ENCODE measurements around the gene BSCL2.
"Not testable (repeated sequence)": the region's sequence is repeated elsewhere in the genome, so short reads cannot be mapped to it uniquely, and the experiment has no call there.

The BSCL2 gene

DNA sequence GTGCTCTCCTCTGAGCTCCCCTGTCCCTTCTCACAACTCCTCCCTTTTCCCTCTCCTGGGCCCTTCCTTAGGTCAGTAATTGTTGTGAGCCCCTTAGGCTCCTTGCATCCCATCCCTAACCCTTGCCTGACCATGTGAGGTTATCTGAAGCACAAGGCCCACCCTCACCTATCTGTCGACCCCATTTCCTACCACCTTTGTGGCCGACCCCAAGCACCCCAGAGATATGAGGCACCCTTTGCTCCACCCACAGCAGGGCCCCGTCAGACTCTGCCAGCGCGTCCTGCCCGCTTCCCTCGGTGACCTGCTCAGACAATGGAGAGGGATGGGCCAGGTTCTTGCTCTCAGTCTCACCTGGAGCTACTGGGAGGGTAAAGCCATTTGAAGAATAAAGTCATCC, 1.6 kb upstream of the BSCL2 start:
- H3K9me3 ChIP-seq (ENCODE audit: control insufficient read depth in 2 of 2, low read length in 2 of 2) = no peaks in the 10 kb centered on the region
- H3K36me3 ChIP-seq (ENCODE audit: control insufficient read depth in 2 of 2, insufficient read depth in 2 of 2, low read length in 2 of 2) = peaks cover 19% of the 10 kb centered on the region in 2 donors
- H3K4me3 ChIP-seq (ENCODE audit: low read length in 2 of 2) = peak overlapping the region; percentile 82 to 92
- H3K27ac ChIP-seq (ENCODE audit: low read depth in 2 of 2, low read length in 2 of 2) = peak overlapping the region; percentile 93 to 95
- no peaks in the 10 kb centered on the region for H3K27me3 ChIP-seq (ENCODE audit: control insufficient read depth in 2 of 2, insufficient read depth in 2 of 2, low read length in 2 of 2)
- peak overlapping the region; percentile 86 to 93 for H3K9ac ChIP-seq (ENCODE audit: low read depth in 1 of 2, low read length in 2 of 2)
- peaks cover 40 to 48% of the 10 kb centered on the region in 2 donors for H3K4me1 ChIP-seq (ENCODE audit: control insufficient read depth in 2 of 2, insufficient read depth in 2 of 2, low read length in 2 of 2)

DNA sequence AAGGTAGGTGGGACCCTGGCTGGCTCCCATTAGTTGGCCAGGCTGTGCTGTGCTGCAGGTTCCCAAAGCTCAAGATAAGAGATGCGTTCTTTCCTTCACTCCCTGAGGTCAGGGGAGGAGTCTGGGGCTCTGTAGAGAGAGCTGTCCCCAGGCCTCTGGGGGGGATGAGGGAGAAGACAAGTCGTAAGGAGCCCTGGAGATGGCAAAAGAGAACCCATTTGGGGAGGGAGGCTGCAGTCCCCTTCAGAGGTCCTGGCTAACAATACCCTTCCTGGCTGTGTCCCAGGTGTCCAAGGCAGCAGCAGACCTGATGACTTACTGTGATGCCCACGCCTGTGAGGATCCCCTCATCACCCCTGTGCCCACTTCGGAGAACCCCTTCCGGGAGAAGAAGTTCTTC, 1.2 kb upstream of the BSCL2 start:
- Histone ChIP-seq H3K9ac (ENCODE audit: low read depth in 1 of 2, low read length in 2 of 2) (peak overlapping the region; percentile 86 to 93), H3K4me3 (ENCODE audit: low read length in 2 of 2) (peak overlapping the region; percentile 82 to 92), H3K27ac (ENCODE audit: low read depth in 2 of 2, low read length in 2 of 2) (peak overlapping the region; percentile 93 to 95), H3K27me3 (ENCODE audit: control insufficient read depth in 2 of 2, insufficient read depth in 2 of 2, low read length in 2 of 2) (no peaks in the 10 kb centered on the region), H3K9me3 (ENCODE audit: control insufficient read depth in 2 of 2, low read length in 2 of 2) (no peaks in the 10 kb centered on the region), H3K4me1 (ENCODE audit: control insufficient read depth in 2 of 2, insufficient read depth in 2 of 2, low read length in 2 of 2) (peaks cover 39 to 44% of the 10 kb centered on the region in 2 donors), H3K36me3 (ENCODE audit: control insufficient read depth in 2 of 2, insufficient read depth in 2 of 2, low read length in 2 of 2) (peaks cover 15 to 17% of the 10 kb centered on the region in 2 donors)

DNA sequence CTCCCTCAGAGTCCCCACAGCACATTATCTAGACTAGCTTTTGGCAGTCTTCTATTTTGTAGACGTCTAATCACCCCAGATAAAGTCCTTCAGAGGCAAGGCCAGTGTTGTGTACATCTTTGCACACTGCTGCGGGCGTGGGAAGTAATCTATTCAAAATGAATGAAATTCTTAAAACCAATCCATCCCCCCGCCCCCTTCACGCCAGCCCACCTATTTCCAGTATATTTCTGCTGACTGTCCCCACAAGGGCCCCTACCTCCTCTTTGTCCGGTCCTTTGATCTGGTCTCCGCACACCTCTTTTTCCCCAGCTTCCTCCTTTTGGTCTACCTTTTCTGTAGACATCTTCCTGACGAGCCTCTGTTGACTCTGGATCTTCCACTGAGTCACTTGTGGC, 375 bp downstream of the BSCL2 start:
- Histone ChIP-seq H3K4me3 (ENCODE audit: low read length in 2 of 2) (peak overlapping the region; percentile 78 to 80), H3K9ac (ENCODE audit: low read depth in 1 of 2, low read length in 2 of 2) (peak overlapping the region; percentile 68 to 72), H3K27me3 (ENCODE audit: control insufficient read depth in 2 of 2, insufficient read depth in 2 of 2, low read length in 2 of 2) (no peaks in the 10 kb centered on the region), H3K4me1 (ENCODE audit: control insufficient read depth in 2 of 2, insufficient read depth in 2 of 2, low read length in 2 of 2) (peaks cover 36 to 40% of the 10 kb centered on the region in 2 donors), H3K9me3 (ENCODE audit: control insufficient read depth in 2 of 2, low read length in 2 of 2) (no peaks in the 10 kb centered on the region), H3K36me3 (ENCODE audit: control insufficient read depth in 2 of 2, insufficient read depth in 2 of 2, low read length in 2 of 2) (peaks cover 8 to 9% of the 10 kb centered on the region in 2 donors), H3K27ac (ENCODE audit: low read depth in 2 of 2, low read length in 2 of 2) (peak overlapping the region; percentile 61 to 84)

DNA sequence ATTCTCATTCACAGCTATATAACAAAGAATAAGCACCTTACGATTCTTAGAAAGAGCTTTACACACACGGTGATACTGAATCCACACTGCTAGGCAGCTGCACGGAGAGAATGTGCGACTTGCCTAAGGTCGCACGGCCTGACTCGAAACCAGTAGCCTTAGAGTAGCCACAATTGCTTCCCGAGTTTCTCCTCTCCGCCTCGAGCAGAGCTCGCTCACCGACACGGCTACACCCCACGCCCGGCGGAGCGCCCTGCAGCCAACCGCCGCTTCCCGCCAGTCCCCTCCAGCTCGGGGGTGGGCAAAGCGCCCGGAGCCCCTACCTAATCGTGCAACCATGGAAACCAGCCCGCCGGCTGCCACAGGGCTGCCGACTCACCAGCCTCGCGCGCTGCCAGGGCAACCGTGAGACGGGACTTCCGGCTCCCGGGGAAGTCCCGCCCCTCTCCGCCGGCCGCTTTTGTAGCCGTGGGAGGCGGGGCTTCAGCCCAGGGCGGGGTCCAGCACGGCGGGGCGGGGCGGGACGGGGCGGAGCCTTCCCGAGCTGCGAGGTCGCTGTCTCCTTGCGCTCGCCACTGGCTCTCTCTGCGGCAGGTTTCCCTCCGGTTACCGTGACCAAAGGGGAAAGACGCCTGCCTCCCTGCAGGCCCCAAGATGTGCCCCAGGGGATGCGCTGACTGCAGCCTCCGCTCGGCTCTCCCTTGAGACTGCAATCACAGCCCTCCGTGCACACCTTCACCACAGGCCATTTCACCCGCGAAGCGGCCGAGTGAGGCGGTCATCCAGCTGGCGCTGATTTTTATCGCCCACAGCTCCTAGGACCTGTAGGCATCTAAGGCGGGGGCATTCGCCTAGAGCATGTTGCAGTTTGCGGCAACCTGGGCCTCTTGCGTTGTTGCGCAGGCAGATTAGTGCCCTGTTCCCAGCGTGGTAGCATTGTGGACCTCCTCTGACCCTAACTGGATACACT, 1.1 kb downstream of the BSCL2 start:
- Histone ChIP-seq H3K36me3 (ENCODE audit: control insufficient read depth in 2 of 2, insufficient read depth in 2 of 2, low read length in 2 of 2) (peaks cover 4 to 6% of the 10 kb centered on the region in 2 donors), H3K27me3 (ENCODE audit: control insufficient read depth in 2 of 2, insufficient read depth in 2 of 2, low read length in 2 of 2) (no peaks in the 10 kb centered on the region), H3K4me1 (ENCODE audit: control insufficient read depth in 2 of 2, insufficient read depth in 2 of 2, low read length in 2 of 2) (peaks cover 36 to 40% of the 10 kb centered on the region in 2 donors), H3K27ac (ENCODE audit: low read depth in 2 of 2, low read length in 2 of 2) (peak overlapping the region; percentile 75 to 84), H3K4me3 (ENCODE audit: low read length in 2 of 2) (peak overlapping the region; percentile 80), H3K9me3 (ENCODE audit: control insufficient read depth in 2 of 2, low read length in 2 of 2) (no peaks in the 10 kb centered on the region), H3K9ac (ENCODE audit: low read depth in 1 of 2, low read length in 2 of 2) (peak overlapping the region; percentile 72 to 73)

DNA sequence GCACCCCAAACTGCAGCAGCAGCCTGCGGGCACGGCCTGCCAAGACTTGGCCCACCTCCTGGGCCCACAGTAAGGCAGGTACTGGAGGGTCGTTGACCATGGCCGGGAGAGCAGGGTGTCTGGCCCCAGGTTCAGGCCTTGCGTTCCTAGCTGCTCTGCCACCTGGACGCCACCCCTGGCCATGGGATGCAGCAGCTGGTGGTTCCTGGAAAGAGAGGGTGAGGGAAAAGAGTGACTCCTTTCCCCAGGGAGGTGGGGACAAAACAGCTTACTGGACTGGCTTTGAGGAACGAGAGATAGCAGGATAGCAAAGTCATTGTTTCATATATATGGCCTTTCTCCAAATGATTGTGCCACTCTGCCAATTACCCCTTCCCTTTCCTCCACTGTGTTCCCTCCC, 1.8 kb downstream of the BSCL2 start:
- H3K9me3 ChIP-seq (ENCODE audit: control insufficient read depth in 2 of 2, low read length in 2 of 2) = no peaks in the 10 kb centered on the region
- peaks cover 0 to 4% of the 10 kb centered on the region in 2 donors for H3K36me3 ChIP-seq (ENCODE audit: control insufficient read depth in 2 of 2, insufficient read depth in 2 of 2, low read length in 2 of 2)
- H3K27me3 ChIP-seq (ENCODE audit: control insufficient read depth in 2 of 2, insufficient read depth in 2 of 2, low read length in 2 of 2) = no peaks in the 10 kb centered on the region
- peak overlapping the region; percentile 80 for H3K4me3 ChIP-seq (ENCODE audit: low read length in 2 of 2)
- H3K4me1 ChIP-seq (ENCODE audit: control insufficient read depth in 2 of 2, insufficient read depth in 2 of 2, low read length in 2 of 2) = peaks cover 35 to 37% of the 10 kb centered on the region in 2 donors
- peak overlapping the region; percentile 75 to 77 for H3K27ac ChIP-seq (ENCODE audit: low read depth in 2 of 2, low read length in 2 of 2)
- H3K9ac ChIP-seq (ENCODE audit: low read depth in 1 of 2, low read length in 2 of 2) = peak overlapping the region; percentile 69 to 73

DNA sequence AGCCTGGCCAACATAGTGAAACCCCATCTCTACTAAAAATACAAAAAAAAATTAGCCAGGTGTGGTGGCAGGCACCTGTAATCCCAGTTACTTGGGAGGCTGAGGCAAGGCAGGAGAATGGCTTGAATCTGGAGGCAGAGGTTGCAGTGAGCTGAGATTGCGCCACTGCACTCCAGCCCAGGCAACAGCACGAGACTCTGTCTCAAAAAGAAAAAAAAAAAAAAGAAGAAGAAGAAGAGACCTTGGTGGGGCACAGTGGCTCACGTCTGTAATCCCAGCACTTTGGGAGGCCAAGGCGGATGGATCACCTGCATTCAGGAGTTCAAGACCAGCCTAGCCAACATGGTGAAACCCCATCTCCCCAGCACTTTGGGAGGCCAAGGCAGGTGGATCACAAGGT, 3.3 kb downstream of the BSCL2 start:
- H3K27ac ChIP-seq (ENCODE audit: low read depth in 2 of 2, low read length in 2 of 2); H3K27me3 ChIP-seq (ENCODE audit: control insufficient read depth in 2 of 2, insufficient read depth in 2 of 2, low read length in 2 of 2); H3K4me3 ChIP-seq (ENCODE audit: low read length in 2 of 2); H3K9ac ChIP-seq (ENCODE audit: low read depth in 1 of 2, low read length in 2 of 2); H3K36me3 ChIP-seq (ENCODE audit: control insufficient read depth in 2 of 2, insufficient read depth in 2 of 2, low read length in 2 of 2); H3K9me3 ChIP-seq (ENCODE audit: control insufficient read depth in 2 of 2, low read length in 2 of 2): not testable (repeated sequence)
- peaks cover 23 to 26% of the 10 kb centered on the region in 2 donors for H3K4me1 ChIP-seq (ENCODE audit: control insufficient read depth in 2 of 2, insufficient read depth in 2 of 2, low read length in 2 of 2)

DNA sequence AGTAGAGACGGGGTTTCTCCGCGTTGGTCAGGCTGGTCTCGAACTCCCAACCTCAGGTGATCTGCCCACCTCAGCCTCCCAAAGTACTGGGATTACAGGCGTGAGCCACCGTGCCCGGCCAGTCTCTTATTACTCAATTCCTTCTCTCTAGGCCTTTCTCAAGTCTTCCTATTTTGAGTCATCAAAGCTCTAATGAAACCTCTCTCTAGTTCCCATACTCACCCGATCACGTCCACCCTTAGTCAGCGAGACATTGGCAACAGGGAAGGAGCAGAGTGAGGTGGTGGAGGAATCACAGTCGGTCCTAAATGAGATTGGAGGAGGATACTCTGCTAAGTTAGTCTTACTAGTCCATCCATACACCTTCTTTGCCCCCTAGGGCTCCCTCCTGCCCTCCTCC, 5.0 kb downstream of the BSCL2 start:
- Histone ChIP-seq H3K36me3 (ENCODE audit: control insufficient read depth in 2 of 2, insufficient read depth in 2 of 2, low read length in 2 of 2) (no peaks in the 10 kb centered on the region), H3K27me3 (ENCODE audit: control insufficient read depth in 2 of 2, insufficient read depth in 2 of 2, low read length in 2 of 2) (no peaks in the 10 kb centered on the region), H3K9ac (ENCODE audit: low read depth in 1 of 2, low read length in 2 of 2) (no peak overlapping the region), H3K4me3 (ENCODE audit: low read length in 2 of 2) (no peak overlapping the region), H3K27ac (ENCODE audit: low read depth in 2 of 2, low read length in 2 of 2) (no peak overlapping the region), H3K9me3 (ENCODE audit: control insufficient read depth in 2 of 2, low read length in 2 of 2) (no peaks in the 10 kb centered on the region), H3K4me1 (ENCODE audit: control insufficient read depth in 2 of 2, insufficient read depth in 2 of 2, low read length in 2 of 2) (peaks cover 16 to 19% of the 10 kb centered on the region in 2 donors)

DNA sequence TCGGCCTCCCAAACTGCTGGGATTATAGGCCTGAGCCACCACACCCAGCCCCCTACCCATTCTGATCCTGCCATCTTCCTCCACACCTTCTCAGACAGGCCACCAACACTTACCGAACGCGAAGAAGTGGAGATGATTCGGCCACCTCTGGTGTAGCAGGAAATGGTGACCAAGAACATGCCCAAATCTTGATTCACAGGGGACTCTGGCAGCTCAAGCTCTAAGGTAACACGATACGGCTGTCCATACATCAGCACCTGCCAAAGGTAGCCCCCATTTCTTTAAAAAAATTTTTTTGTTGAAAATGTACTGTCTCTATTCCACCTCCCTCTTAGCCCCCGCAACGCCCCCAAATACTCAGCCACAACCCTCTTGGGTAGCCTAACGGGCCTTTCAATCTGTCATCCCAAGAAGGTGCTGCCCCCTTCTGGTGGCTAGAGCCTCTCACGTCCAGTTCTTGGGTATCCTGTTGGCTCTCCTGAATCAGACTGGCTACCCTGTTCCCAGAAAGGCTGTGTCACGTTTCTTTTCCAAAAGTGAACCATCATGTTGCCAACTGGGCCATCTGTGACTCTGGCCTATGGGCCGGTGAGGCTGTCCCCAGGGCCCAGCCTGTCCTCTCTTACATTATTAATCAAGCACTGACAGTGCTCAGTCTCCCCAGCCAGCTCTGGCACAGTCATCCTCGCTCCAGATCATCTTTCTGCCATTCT, 12.6 kb downstream of the BSCL2 start:
- Histone ChIP-seq H3K4me3 (ENCODE audit: low read length in 2 of 2) (no peak overlapping the region), H3K27ac (ENCODE audit: low read depth in 2 of 2, low read length in 2 of 2) (no peak overlapping the region), H3K27me3 (ENCODE audit: control insufficient read depth in 2 of 2, insufficient read depth in 2 of 2, low read length in 2 of 2) (no peaks in the 10 kb centered on the region), H3K36me3 (ENCODE audit: control insufficient read depth in 2 of 2, insufficient read depth in 2 of 2, low read length in 2 of 2) (peaks cover 20 to 30% of the 10 kb centered on the region in 2 donors), H3K9me3 (ENCODE audit: control insufficient read depth in 2 of 2, low read length in 2 of 2) (no peaks in the 10 kb centered on the region), H3K4me1 (ENCODE audit: control insufficient read depth in 2 of 2, insufficient read depth in 2 of 2, low read length in 2 of 2) (peaks cover 0 to 2% of the 10 kb centered on the region in 2 donors), H3K9ac (ENCODE audit: low read depth in 1 of 2, low read length in 2 of 2) (no peak overlapping the region)

DNA sequence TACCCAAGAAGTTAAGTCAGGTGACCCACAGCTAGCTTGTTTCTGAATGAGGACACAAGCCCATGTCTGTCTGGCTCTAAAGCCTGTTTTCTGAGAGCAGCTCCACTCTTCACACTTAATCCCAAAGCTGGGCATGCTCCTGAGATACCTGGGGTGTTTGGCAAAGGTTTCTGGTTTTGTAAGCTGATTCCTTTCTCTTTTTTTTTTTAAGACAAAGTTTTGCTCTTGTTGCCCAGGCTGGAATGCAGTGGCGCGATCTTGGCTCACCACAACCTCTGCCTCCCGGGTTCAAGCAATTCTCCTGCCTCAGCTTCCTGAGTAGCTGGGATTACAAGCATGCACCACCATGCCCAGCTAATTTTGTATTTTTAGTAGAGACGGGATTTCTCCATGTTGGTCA, 13.6 kb downstream of the BSCL2 start:
- H3K4me3 ChIP-seq (ENCODE audit: low read length in 2 of 2); H3K27ac ChIP-seq (ENCODE audit: low read depth in 2 of 2, low read length in 2 of 2); H3K9ac ChIP-seq (ENCODE audit: low read depth in 1 of 2, low read length in 2 of 2); H3K27me3 ChIP-seq (ENCODE audit: control insufficient read depth in 2 of 2, insufficient read depth in 2 of 2, low read length in 2 of 2); H3K4me1 ChIP-seq (ENCODE audit: control insufficient read depth in 2 of 2, insufficient read depth in 2 of 2, low read length in 2 of 2); H3K9me3 ChIP-seq (ENCODE audit: control insufficient read depth in 2 of 2, low read length in 2 of 2): not testable (repeated sequence)
- peaks cover 20 to 30% of the 10 kb centered on the region in 2 donors for H3K36me3 ChIP-seq (ENCODE audit: control insufficient read depth in 2 of 2, insufficient read depth in 2 of 2, low read length in 2 of 2)

Measured in mucosa of rectum (tissue), 2 donors.